ENCODE data around the gene CCT2. TPM values are rescaled to one million over a fixed set of nuclear protein-coding genes. Genes with fewer than 3 reads are reported as not detected.

Gene CCT2
- 284 and 326 TPM in 2 replicates for total RNA-seq (2012; rRNA removed)

- peaks cover 38% of the 10 kb centered on the region for H3K36me3 ChIP-seq (ENCODE audit: insufficient read depth, low read length)
- no peaks in the 10 kb centered on the region for H3K27me3 ChIP-seq (ENCODE audit: control insufficient read depth, insufficient read depth, low read length)
- peak within 1 kb of the TSS; percentile 92 for H3K9ac ChIP-seq (ENCODE audit: low read depth, low read length)
- H3K9me3 ChIP-seq (replicated peaks; ENCODE audit: low read length): no peaks in the 10 kb centered on the region
- H3K4me3 ChIP-seq (ENCODE audit: low read length): peak within 1 kb of the TSS; percentile 88
- H3K4me1 ChIP-seq (ENCODE audit: control insufficient read depth, insufficient read depth, low read length): no peaks in the 10 kb centered on the region
- H3K4me2 ChIP-seq (ENCODE audit: low read length): peak within 1 kb of the TSS; percentile 91
Observed at GRCh38 chr12:69585189-69586062, at the start of gene CCT2. CCT2 (plus strand) TSS chr12:69585459; CDS start chr12:69585522, 63 bp downstream.

- H3K4me2 ChIP-seq (ENCODE audit: low read length): peak overlapping the region; percentile 26
- H3K4me1 ChIP-seq (ENCODE audit: control insufficient read depth, insufficient read depth, low read length): peaks cover 15% of the 10 kb centered on the region
- H3K9ac ChIP-seq (ENCODE audit: low read depth, low read length): peak overlapping the region; percentile 61
- no peaks in the 10 kb centered on the region for H3K27me3 ChIP-seq (ENCODE audit: control insufficient read depth, insufficient read depth, low read length)
- no peak overlapping the region for H3K4me3 ChIP-seq (ENCODE audit: low read length)
- peaks cover 3% of the 10 kb centered on the region for H3K9me3 ChIP-seq (replicated peaks; ENCODE audit: low read length)
- H3K36me3 ChIP-seq (ENCODE audit: insufficient read depth, low read length): peaks cover 3% of the 10 kb centered on the region
Observed at GRCh38 chr12:69540987-69541386, 44.3 kb upstream of the CCT2 start.

- Histone ChIP-seq H3K4me1 (ENCODE audit: control insufficient read depth, insufficient read depth, low read length) (peaks cover 15% of the 10 kb centered on the region), H3K27me3 (ENCODE audit: control insufficient read depth, insufficient read depth, low read length) (no peaks in the 10 kb centered on the region), H3K4me3 (ENCODE audit: low read length) (no peak overlapping the region), H3K9me3 (replicated peaks; ENCODE audit: low read length) (peaks cover 3% of the 10 kb centered on the region), H3K4me2 (ENCODE audit: low read length) (no peak overlapping the region), H3K9ac (ENCODE audit: low read depth, low read length) (no peak overlapping the region), H3K36me3 (ENCODE audit: insufficient read depth, low read length) (peaks cover 3% of the 10 kb centered on the region)
Observed at GRCh38 chr12:69544087-69544486, 41.2 kb upstream of the CCT2 start.

GRCh38 chr12:69545081-69545480, 40.2 kb upstream of the CCT2 start:
- no peak overlapping the region for H3K4me3 ChIP-seq (ENCODE audit: low read length)
- no peak overlapping the region for H3K4me2 ChIP-seq (ENCODE audit: low read length)
- no peak overlapping the region for H3K9ac ChIP-seq (ENCODE audit: low read depth, low read length)
- H3K36me3 ChIP-seq (ENCODE audit: insufficient read depth, low read length): peaks cover 3% of the 10 kb centered on the region
- H3K4me1 ChIP-seq (ENCODE audit: control insufficient read depth, insufficient read depth, low read length): peaks cover 15% of the 10 kb centered on the region
- peaks cover 3% of the 10 kb centered on the region for H3K9me3 ChIP-seq (replicated peaks; ENCODE audit: low read length)
- no peaks in the 10 kb centered on the region for H3K27me3 ChIP-seq (ENCODE audit: control insufficient read depth, insufficient read depth, low read length)

DNA sequence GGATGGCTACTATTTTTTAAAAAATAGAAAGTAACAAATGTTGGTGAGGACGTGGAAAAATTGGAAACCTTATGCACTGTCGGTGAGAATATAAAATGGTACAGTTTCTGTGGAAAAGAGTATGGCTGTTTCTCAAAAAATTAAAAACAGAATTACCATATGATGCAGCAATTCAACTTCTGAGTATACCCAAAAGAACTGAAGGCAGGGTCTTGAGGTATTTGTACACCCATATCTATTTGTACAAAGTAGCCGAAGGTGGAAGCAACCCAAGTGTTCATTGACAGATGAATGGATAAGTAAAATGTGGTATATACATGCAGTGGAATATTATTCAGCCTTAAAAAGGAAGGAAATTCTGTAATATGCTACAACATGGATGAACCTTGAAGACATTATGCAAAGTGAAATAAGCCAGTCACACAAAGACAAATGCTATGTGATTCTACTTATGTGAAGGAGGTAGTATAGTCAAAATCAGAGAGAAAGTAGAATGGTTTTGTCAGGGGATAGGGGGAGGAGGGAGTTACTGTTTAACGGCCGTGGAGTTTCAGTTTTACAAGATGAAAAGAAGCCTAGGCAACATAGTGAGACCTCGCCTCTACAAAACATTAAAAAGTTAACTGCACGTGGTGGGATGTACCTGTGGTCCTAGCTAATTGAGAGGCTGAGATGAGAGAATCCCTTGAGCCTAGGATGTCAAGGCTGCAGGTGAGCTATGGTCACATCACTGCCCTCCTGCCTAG, 38.4 kb upstream of the CCT2 start:
- peaks cover 3% of the 10 kb centered on the region for H3K36me3 ChIP-seq (ENCODE audit: insufficient read depth, low read length)
- no peak overlapping the region for H3K9ac ChIP-seq (ENCODE audit: low read depth, low read length)
- H3K4me2 ChIP-seq (ENCODE audit: low read length): no peak overlapping the region
- H3K9me3 ChIP-seq (replicated peaks; ENCODE audit: low read length): peaks cover 3% of the 10 kb centered on the region
- H3K4me1 ChIP-seq (ENCODE audit: control insufficient read depth, insufficient read depth, low read length): peaks cover 2% of the 10 kb centered on the region
- H3K27me3 ChIP-seq (ENCODE audit: control insufficient read depth, insufficient read depth, low read length): no peaks in the 10 kb centered on the region
- H3K4me3 ChIP-seq (ENCODE audit: low read length): no peak overlapping the region

- peaks cover 3% of the 10 kb centered on the region for H3K9me3 ChIP-seq (replicated peaks; ENCODE audit: low read length)
- peaks cover under 1% of the 10 kb centered on the region for H3K36me3 ChIP-seq (ENCODE audit: insufficient read depth, low read length)
- H3K4me1 ChIP-seq (ENCODE audit: control insufficient read depth, insufficient read depth, low read length): peaks cover 2% of the 10 kb centered on the region
- no peak overlapping the region for H3K4me3 ChIP-seq (ENCODE audit: low read length)
- no peak overlapping the region for H3K4me2 ChIP-seq (ENCODE audit: low read length)
- no peak overlapping the region for H3K9ac ChIP-seq (ENCODE audit: low read depth, low read length)
- no peaks in the 10 kb centered on the region for H3K27me3 ChIP-seq (ENCODE audit: control insufficient read depth, insufficient read depth, low read length)
Observed at GRCh38 chr12:69548687-69549086, 36.6 kb upstream of the CCT2 start.

DNA sequence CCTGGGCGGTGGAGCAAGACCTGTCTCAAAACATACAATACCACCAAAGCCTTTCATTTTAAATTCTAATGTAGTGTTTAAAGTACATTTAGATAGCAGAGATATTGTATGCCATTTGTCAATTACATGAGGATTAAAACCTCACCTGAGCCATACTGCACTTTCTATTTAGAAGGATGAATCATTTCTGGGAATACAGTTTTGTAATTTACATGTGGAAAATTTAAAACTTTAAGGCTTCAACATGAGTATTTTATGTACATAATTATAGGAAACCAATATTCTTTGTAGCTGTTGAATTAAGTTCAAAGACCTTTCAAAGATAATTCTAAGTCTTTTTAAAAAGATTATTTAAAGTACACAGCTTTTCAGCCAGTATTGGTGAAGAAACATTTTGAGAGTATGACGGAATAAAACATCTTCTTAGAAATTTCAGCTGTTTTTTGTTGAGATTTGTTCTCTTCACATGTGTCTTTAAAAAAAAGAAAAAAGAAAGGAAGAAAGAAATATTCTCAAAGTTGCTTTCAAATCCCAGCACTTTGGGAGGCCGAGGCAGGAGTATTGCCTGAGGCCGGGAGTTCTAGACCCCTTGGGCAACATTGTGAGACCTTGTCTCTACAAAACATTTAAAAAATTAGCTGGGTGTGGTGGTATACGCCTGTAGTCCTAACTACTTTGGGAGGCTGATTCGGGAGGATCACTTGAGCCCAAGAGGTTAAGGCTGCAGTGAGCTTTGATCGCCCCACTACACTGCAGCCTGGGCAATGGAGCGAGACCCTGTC, 34.5 kb upstream of the CCT2 start:
- H3K4me3 ChIP-seq (ENCODE audit: low read length): no peak overlapping the region
- no peaks in the 10 kb centered on the region for H3K36me3 ChIP-seq (ENCODE audit: insufficient read depth, low read length)
- H3K9ac ChIP-seq (ENCODE audit: low read depth, low read length): no peak overlapping the region
- no peaks in the 10 kb centered on the region for H3K27me3 ChIP-seq (ENCODE audit: control insufficient read depth, insufficient read depth, low read length)
- H3K4me2 ChIP-seq (ENCODE audit: low read length): no peak overlapping the region
- H3K4me1 ChIP-seq (ENCODE audit: control insufficient read depth, insufficient read depth, low read length): peaks cover 13% of the 10 kb centered on the region
- no peaks in the 10 kb centered on the region for H3K9me3 ChIP-seq (replicated peaks; ENCODE audit: low read length)

DNA sequence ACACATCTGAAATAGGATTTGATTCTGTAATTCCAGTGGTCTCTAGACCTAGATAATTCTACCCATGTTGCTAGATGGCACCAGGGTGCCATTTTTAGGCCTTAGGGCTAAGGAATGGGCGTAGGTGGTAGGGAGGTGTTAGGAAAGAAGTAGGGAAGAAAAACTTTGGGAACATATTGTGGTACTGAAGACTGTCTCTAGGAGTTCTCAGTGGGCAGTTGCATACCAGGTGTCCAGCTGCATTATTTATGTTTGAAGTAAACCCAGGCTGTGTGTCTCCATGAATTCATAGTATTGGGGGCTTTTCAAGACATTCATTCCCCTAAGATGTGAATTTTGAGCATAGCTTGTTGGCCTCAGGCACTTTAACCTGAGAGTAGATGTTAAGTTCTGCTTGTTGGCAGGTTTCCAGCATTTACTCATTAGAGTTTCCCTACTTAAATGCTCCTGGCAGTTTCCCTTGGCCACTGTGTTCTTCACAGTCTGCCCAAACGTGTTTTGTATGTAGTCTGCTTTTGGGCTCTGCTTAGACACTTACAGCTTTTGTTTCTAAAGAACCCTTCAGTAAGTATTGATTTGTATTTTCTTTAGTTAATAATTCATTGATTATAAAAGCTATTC, 31.5 kb upstream of the CCT2 start:
- Histone ChIP-seq H3K9me3 (replicated peaks; ENCODE audit: low read length) (no peaks in the 10 kb centered on the region), H3K27me3 (ENCODE audit: control insufficient read depth, insufficient read depth, low read length) (no peaks in the 10 kb centered on the region), H3K4me2 (ENCODE audit: low read length) (no peak overlapping the region), H3K4me3 (ENCODE audit: low read length) (no peak overlapping the region), H3K4me1 (ENCODE audit: control insufficient read depth, insufficient read depth, low read length) (peaks cover 24% of the 10 kb centered on the region), H3K36me3 (ENCODE audit: insufficient read depth, low read length) (no peaks in the 10 kb centered on the region), H3K9ac (ENCODE audit: low read depth, low read length) (no peak overlapping the region)

- Histone ChIP-seq H3K9me3 (replicated peaks; ENCODE audit: low read length) (no peaks in the 10 kb centered on the region), H3K4me3 (ENCODE audit: low read length) (no peak overlapping the region), H3K36me3 (ENCODE audit: insufficient read depth, low read length) (no peaks in the 10 kb centered on the region), H3K27me3 (ENCODE audit: control insufficient read depth, insufficient read depth, low read length) (no peaks in the 10 kb centered on the region), H3K4me1 (ENCODE audit: control insufficient read depth, insufficient read depth, low read length) (peaks cover 24% of the 10 kb centered on the region), H3K4me2 (ENCODE audit: low read length) (peak overlapping the region; percentile 28), H3K9ac (ENCODE audit: low read depth, low read length) (peak overlapping the region; percentile 10)
Observed at GRCh38 chr12:69555461-69555860, 29.8 kb upstream of the CCT2 start.

DNA sequence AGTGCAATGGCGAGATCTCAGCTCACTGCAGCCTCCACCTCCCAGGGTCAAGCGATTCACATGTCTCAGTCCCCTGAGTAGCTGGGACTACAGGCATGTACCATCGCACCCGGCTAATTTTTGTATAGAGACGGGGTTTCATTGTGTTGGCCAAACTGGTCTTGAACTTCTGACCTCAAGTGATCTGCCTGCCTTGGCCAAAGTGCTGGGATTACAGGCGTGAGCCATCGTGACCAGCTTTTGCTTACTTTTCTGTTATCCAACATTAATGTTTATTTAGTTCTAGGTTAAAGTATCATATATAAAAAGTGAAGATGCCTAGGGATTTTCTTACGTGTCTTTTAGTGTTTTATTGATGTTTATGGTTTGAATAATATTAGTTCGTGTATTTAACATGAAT, 28.9 kb upstream of the CCT2 start:
- Histone ChIP-seq H3K9ac (ENCODE audit: low read depth, low read length) (no peak overlapping the region), H3K4me1 (ENCODE audit: control insufficient read depth, insufficient read depth, low read length) (peaks cover 24% of the 10 kb centered on the region), H3K9me3 (replicated peaks; ENCODE audit: low read length) (no peaks in the 10 kb centered on the region), H3K36me3 (ENCODE audit: insufficient read depth, low read length) (no peaks in the 10 kb centered on the region), H3K4me3 (ENCODE audit: low read length) (no peak overlapping the region), H3K27me3 (ENCODE audit: control insufficient read depth, insufficient read depth, low read length) (no peaks in the 10 kb centered on the region), H3K4me2 (ENCODE audit: low read length) (no peak overlapping the region)
